GM18498 (cell line): ENCODE measurements around the gene S100A7.
"Not testable (repeated sequence)": the region's sequence is repeated elsewhere in the genome, so short reads cannot be mapped to it uniquely, and the experiment has no call there.

Source experiments
- ATAC-seq: cut with Tn5 transposase; IDR thresholded peaks from one replicate; pipeline ENCODE4 v1.9.1; 2021; ENCODE audit warnings: mild to moderate bottlenecking, moderate library complexity; ENCODE audit not compliant: unreplicated experiment

S100A7 gene

GRCh38 chr1:153478047-153478691 is 17.7 kb upstream of the S100A7 start:
- no peak for ATAC-seq

DNA sequence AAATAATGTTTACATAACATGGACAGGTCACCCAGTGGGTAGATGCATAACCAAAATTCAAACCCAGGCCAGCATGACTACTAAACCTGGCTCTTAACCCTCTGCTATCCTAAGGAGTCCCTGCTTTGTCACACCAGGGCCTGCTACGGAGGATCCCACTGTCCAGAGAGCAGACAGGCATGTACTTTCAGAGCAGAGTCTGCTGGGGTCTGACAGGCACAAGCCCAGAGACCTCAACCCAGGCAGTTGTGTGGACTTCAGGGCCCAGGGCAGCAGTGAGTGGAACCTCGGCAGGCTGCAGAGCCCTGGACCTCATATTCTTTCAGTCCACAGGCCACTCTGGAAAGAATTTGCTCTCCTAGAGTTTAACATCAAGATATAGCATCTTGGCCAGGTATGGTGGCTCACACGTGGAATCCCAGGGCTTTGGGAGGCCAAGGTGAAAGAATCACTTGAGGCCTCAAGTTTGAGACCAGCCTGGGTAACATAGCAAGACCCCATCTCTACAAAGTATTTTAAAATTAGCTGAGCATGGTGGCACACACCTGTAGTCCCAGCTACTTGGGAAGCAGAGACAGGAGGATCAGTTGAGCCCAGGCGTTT is 16.1 kb upstream of the S100A7 start:
- ATAC-seq = no peak

DNA sequence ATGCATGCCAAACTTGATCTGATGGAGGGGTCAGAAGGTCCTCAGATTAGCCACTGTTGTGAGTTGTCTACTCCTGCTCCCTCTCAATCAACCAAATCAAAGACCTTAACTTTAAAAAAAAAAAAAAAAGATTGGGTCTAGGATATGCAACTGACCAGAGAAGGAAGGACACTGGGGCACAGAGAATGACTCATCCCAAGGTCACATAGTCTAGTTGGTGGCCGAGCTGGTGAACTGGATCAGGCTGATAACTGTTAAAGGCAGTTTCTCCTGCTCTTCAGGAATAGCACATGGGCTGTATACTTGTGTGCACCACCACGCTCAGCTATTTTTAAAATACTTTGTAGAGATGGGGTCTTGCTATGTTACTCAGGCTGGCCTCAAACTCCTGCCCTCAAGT is 14.8 kb upstream of the S100A7 start:
- ATAC-seq = no peak

DNA sequence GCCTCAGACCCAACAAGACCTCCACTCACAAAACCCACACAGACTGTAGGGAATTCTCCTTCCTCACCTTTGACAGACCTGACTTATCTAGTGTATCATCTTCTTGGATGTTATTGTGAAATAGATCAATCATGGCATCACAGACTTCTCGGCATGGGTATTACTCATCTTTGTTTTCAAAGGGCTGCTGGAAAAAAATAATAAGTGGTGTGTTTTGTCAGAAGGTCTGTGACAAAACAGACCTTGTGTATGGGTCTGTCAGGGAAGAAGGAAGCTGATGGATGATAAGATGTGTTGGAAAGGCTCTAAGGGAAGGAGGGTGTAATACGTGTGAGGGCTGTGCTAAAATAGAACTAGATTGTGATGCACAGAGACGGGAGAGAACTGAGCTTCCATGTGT is 13.9 kb upstream of the S100A7 start:
- ATAC-seq = no peak

DNA sequence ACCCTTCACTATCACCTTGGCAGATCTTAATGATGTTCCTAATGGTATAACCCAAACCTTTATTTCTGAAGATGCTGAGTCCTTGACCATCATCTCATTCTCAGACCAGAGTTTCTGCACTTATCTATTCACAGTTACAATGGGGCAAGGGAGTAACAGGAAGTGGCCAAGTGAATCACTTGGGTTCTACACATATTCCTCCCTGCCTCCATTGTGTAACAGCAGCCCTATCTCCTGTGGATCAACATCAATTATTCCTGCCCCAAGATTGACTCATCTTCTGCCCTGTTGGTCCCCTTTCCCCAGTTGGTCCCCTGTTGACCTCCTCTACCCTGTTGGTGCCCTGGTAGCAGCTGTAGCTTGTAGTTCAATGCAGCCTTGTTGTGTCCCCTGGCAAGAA is 10.3 kb upstream of the S100A7 start:
- ATAC-seq = no peak

GRCh38 chr1:153466908-153467307 is 6.5 kb upstream of the S100A7 start:
- no peak for ATAC-seq

- no peak for ATAC-seq
Observed at GRCh38 chr1:153465811-153466636, 5.6 kb upstream of the S100A7 start.

- ATAC-seq = not testable (repeated sequence)
Observed at GRCh38 chr1:153462741-153463140, 2.3 kb upstream of the S100A7 start.

DNA sequence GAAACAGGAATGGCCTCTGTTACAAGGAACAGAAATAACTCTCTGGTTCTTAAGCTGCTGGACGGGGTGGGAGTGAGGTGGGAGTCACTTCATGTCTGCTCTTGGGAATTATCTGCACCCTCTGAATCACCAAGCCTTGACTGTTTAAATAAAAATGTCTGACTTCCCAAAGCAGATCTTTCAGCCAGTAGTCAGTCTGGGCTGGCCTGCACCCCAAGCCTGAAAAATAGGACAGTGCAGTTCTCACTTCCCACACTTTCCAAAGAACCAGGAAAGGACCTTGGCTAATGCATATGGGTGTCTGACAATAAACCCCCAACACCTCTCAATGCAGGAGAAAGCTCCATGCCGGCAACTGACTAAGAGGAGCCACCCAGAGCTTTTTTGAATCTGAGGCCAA is 796 bp downstream of the S100A7 start:
- ATAC-seq = no peak

- no peak for ATAC-seq
Observed at GRCh38 chr1:153456396-153456795, 4.1 kb downstream of the S100A7 start.

GRCh38 chr1:153448851-153449250 is 11.6 kb downstream of the S100A7 start:
- not testable (repeated sequence) for ATAC-seq

- no peak for ATAC-seq
Observed at GRCh38 chr1:153447498-153448170, 12.8 kb downstream of the S100A7 start.

DNA sequence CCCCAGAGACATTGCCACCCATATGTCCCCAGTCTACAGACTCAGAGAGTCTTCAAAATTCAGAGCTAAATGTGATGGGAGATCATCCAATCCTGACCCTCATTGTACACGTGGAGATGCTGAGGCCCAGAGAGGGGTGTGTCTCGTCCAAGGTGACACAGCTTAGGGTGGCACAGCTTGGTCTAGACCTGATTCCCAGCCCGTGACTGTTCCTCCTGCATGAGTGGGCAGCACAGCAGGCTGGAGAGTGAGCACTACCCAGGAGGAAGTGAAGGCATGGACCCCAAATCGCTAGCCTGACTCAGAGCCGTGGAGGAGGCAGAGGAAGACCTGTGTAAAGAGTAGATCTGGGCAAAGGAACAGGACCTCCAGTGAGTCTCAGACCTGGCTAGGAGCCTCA is 16.4 kb downstream of the S100A7 start:
- ATAC-seq = no peak

DNA sequence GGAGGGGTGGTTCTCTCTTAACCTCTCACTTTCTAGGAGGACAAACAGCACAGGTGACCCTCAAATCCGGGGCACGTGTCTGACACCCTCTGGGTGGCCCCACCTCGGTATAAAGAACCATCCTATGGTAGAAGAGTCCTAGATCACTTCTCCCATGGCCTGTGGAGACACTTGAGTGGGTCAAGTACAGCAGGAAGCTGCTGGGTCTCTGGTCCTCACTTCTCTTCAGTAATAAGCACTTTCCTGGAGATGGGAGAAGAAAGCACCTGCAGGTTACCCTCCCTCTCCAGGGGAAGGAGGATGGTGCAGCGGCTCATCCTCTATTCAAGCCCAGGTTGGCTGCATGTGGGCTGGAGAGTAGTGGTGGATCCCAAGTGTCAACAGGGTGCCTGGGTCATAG is 17.0 kb downstream of the S100A7 start:
- ATAC-seq = no peak

- ATAC-seq = no peak
Observed at GRCh38 chr1:153441238-153441755, 19.2 kb downstream of the S100A7 start.

DNA sequence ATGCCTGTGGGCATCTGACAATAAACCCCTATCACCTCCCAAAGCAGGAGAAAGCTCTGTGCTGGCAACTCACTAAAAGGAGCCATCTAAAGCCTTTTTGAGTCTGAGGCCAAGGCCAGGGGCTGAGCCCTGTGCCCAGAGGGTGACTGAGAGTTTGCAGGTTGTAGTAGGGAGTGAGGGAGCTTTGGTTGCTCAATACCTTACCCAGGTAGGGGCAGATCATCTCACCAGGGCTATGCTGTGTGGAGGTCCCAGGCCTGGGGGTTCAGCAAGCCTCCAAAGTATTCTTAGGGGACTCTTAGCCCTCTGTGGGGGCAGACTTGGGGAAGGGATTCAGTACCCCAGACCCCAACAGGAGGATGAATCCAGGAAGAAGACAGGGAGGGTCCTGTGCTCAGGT is 21.2 kb downstream of the S100A7 start:
- no peak for ATAC-seq

- no peak for ATAC-seq
Observed at GRCh38 chr1:153438599-153438998, 21.9 kb downstream of the S100A7 start.

DNA sequence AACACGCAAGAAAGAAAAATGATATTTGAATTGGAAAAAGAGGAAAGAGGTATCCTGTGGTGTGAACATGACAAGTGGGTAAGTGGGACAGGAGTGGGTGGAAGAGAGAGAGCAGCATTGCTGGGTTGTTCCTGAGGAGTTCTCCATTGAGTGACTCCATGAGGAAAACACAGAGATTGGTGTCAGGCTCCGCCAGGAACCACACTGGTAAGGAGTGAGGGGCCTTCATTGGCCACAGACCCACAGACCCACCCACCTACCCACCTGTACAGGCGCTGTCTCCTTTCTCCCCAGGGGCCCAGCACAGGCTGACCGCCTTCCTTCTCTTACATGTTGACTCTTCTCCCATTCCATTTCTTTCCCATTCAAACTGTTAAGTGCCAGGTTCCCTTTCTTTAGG is 23.2 kb downstream of the S100A7 start:
- no peak for ATAC-seq

DNA sequence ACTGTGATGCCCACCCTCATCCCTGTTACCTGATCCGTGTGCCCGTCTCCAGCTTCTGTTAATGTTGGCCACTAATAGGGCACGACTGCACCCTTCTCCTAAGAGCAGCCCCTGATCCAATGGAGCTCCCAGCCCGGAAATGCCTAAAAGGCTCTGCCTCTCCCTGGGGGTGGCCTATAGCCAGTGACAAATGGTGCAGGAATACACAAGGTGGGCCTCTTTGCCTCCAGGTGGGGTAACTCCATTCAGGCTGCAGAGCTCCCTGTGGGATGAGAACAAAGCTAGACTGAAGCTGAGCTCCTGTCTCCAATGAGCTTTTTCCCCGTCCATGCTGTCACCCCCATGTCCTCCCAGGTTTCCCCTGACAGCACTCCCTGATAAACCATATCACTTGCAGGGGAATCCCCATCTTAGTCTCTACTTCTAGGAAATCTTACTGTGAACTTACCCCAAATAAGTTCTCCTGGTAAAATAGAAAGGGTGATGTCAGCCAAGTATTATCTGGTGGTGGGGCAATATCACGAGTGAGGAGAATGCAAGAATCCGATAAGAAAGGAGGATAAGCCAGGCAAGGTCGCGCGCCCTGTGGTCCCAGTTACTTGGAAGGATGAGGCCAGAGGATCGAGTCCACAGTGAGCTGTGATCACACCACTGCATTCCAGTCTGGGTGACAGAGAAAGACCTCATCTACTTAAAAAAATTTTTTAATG is 25.6 kb downstream of the S100A7 start:
- no peak for ATAC-seq

GRCh38 chr1:153432874-153433681 is 27.4 kb downstream of the S100A7 start:
- ATAC-seq = no peak
